B cell (primary cell): ENCODE measurements around the gene LRRC37A2.
"Not testable (repeated sequence)": the region's sequence is repeated elsewhere in the genome, so short reads cannot be mapped to it uniquely, and the experiment has no call there.

ENCODE experiments used
- CTCF ChIP-seq: fragments of 200-600 bp; IDR thresholded peaks from one replicate; pipeline ENCODE4 v1.8.0; 2022; ENCODE audit warnings: antibody characterized with exemption, mild to moderate bottlenecking
- EZH2 ChIP-seq: IDR thresholded peaks from 2 replicates; pipeline ENCODE4 v1.6.1; 2012; ENCODE audit warnings: borderline replicate concordance, low read depth, mild to moderate bottlenecking, moderate library complexity, low read length; ENCODE audit not compliant: insufficient read depth, poor library complexity, severe bottlenecking

- not testable (repeated sequence) for TF ChIP-seq EZH2, CTCF
Measured at GRCh38 chr17:46566980-46567379, 54.7 kb downstream of the LRRC37A2 start.
